Activated T-cell treated with anti-CD3 and anti-CD28 coated beads, Interleukin-2, amount 50 U/mL, for 4 hours (primary cell): Measurements from ENCODE around the gene MX1. TPM values are rescaled to one million over a fixed set of nuclear protein-coding genes. Genes with fewer than 3 reads are reported as not detected.

Experiments used
- ATAC-seq, 2 donors: fragments of 200-7000 bp; cut with Tn5 transposase; one replicate each; pipeline ENCODE4 v1.10.0; 2021
- DNase-seq: peaks from one replicate; pipeline ENCODE4 v3.0.0-alpha.2; 2020
- H3K27me3 Mint-ChIP-seq: one replicate; pipeline ENCODE4 v1.8.0; 2021; ENCODE audit warnings: low read depth, mixed read lengths
- H3K36me3 Mint-ChIP-seq: one replicate; pipeline ENCODE4 v1.8.0; 2022; ENCODE audit warnings: mixed read lengths; ENCODE audit not compliant: insufficient read depth
- H3K4me1 Mint-ChIP-seq: one replicate; pipeline ENCODE4 v1.8.0; 2021; ENCODE audit warnings: low read depth, mixed read lengths
- H3K4me3 Mint-ChIP-seq: one replicate; pipeline ENCODE4 v1.8.0; 2021; ENCODE audit warnings: mild to moderate bottlenecking, moderate library complexity, mixed read lengths
- H3K9me3 Mint-ChIP-seq: one replicate; pipeline ENCODE4 v1.8.0; 2021; ENCODE audit warnings: mixed read lengths
- total RNA-seq, 3 donors: library from RNA; stranded (reverse); gene quantifications; one replicate each; pipeline ENCODE4 v1.2.1, GENCODE V29; 2021

Gene MX1
- total RNA-seq, 3 donors from 2014 or later, result 13.8 to 33.8 (median 22.7) TPM

DNA sequence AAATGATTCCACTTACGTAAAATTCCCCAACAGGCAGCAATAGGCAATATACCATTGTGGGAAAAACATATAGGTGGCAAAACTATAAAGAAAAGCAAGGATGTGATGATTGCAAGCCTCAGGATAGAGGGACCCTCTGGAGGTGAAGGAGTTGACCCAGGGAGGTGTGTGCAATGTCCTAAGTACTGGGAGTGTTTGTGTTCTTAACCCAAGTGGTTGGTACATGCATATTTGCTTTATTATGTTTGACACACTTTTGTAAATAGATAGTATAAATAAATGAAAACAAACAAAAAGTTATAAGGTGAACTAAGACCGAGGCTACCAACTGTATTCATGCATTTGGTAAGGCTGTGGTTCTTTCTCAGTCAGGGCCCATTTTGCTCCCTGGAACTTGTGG is 7.5 kb downstream of the MX1 start:
- no peak for DNase-seq
- no peaks in the 10 kb centered on the region for H3K27me3 Mint-ChIP-seq
- H3K4me3 Mint-ChIP-seq, result no peak overlapping the region
- peaks cover 8% of the 10 kb centered on the region for H3K9me3 Mint-ChIP-seq
- no peak for ATAC-seq
- H3K4me1 Mint-ChIP-seq, result peaks cover 28% of the 10 kb centered on the region
- peaks cover 72% of the 10 kb centered on the region for H3K36me3 Mint-ChIP-seq

DNA sequence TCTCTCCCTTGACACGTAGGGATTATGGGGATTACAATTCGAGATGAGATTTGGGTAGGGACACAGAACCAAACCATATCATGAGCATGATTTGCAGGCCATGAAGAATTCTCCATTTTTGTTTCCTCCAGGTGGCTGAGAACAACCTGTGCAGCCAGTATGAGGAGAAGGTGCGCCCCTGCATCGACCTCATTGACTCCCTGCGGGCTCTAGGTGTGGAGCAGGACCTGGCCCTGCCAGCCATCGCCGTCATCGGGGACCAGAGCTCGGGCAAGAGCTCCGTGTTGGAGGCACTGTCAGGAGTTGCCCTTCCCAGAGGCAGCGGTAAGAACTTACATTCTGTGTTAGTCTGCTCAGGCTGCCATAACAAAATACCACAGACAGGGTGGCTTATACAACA is 9.7 kb downstream of the MX1 start:
- Mint-ChIP-seq H3K27me3 (no peaks in the 10 kb centered on the region), H3K36me3 (peaks cover 70% of the 10 kb centered on the region), H3K9me3 (peaks cover 8% of the 10 kb centered on the region), H3K4me3 (no peak overlapping the region), H3K4me1 (peaks cover 18% of the 10 kb centered on the region)
- ATAC-seq (no peak), DNase-seq (no peak)

DNA sequence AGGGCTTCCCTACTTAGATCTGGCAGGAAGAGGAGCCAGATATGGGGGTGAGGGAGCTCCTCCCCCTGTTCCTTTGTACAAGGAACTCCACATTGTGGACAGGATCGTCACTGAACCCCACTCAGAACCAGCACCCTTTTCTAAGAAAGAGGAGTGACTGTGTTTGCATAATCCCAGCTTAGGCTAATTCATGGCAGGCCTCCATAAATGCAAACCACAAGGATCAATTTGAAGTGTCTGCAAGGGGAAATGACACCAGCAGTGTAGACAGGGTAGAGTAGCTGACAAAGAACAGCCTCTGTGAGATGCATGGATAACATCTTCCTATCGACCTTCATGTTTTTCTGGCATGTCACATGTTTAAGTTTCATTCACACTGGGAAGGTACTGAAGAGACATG is 11.7 kb downstream of the MX1 start:
- Mint-ChIP-seq H3K4me3 (no peak overlapping the region), H3K36me3 (peaks cover 71% of the 10 kb centered on the region), H3K27me3 (no peaks in the 10 kb centered on the region), H3K9me3 (peaks cover 8% of the 10 kb centered on the region), H3K4me1 (peaks cover 14% of the 10 kb centered on the region)
- DNase-seq, result no peak
- no peak for ATAC-seq

DNA sequence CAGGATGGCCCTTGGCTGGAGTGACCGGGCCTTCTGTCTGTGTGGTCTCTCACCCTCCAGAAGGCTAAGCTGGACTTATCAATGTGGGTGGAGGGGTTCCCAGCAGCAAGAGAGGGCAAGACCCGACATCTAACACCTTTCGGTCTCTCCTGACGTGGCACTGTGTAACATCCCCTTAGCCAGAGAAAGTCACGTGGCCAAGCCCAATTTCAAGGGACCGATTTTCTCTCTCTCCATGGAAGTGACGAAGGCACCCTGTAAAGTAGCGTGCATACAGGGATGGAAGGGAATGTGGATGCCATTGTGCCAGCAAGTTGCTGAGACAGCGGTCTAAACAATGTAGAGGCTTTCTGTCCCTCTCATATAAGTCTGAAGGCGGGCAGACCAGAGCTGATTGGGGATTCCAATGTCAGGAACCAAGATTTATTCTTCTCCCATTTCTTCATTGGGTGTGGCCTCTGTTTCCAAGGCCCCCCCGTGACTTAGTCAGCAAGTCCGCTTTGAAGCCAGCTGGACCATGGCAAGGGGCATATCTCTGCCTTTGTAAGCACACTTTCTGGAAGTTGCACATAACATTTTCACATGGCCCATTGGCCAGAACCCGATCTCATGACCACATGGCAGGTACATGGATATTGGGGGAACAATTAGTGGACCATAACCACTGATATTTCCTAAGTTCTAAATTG is 12.5 kb downstream of the MX1 start:
- no peak for ATAC-seq
- no peaks in the 10 kb centered on the region for H3K27me3 Mint-ChIP-seq
- peaks cover 72% of the 10 kb centered on the region for H3K36me3 Mint-ChIP-seq
- peaks cover 8% of the 10 kb centered on the region for H3K9me3 Mint-ChIP-seq
- H3K4me1 Mint-ChIP-seq, result peaks cover 7% of the 10 kb centered on the region
- no peak overlapping the region for H3K4me3 Mint-ChIP-seq
- DNase-seq, result no peak

DNA sequence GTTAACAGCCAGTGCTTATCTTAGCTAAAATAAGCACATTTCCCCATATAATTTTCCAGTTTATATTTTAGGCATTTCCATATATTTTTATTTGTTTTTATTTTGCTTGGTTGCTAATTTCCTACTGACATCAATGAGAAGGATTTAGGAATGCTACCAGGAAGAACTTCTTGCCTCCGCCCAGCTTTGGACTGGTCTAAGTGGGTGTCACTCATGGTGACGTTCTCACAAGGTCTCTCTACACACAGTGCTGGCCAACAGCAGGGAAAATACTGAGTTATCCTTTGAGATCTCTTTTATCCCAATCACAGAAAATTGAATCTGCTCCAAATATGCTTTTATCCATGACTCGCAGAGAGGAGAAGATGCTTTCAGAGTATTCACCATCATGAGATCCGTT is 13.2 kb downstream of the MX1 start:
- peaks cover 7% of the 10 kb centered on the region for H3K4me1 Mint-ChIP-seq
- no peak overlapping the region for H3K4me3 Mint-ChIP-seq
- DNase-seq (no peak), ATAC-seq (no peak)
- H3K36me3 Mint-ChIP-seq, result peaks cover 68% of the 10 kb centered on the region
- H3K27me3 Mint-ChIP-seq, result no peaks in the 10 kb centered on the region
- peaks cover 8% of the 10 kb centered on the region for H3K9me3 Mint-ChIP-seq

DNA sequence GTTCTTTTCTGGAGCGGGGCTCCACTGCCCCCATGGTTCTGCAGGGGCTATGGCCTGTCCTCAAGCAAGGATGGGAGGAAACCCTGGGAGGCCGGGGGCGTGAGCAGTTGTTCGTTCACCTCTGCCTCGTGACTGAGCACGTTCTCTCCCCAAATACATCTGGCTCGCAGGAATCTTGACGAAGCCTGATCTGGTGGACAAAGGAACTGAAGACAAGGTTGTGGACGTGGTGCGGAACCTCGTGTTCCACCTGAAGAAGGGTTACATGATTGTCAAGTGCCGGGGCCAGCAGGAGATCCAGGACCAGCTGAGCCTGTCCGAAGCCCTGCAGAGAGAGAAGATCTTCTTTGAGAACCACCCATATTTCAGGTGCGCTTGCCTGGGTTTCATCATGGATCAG is 15.5 kb downstream of the MX1 start:
- no peak for DNase-seq
- Mint-ChIP-seq H3K36me3 (peaks cover 60% of the 10 kb centered on the region), H3K4me3 (no peak overlapping the region), H3K27me3 (no peaks in the 10 kb centered on the region), H3K4me1 (no peaks in the 10 kb centered on the region), H3K9me3 (no peaks in the 10 kb centered on the region)
- no peak for ATAC-seq

DNA sequence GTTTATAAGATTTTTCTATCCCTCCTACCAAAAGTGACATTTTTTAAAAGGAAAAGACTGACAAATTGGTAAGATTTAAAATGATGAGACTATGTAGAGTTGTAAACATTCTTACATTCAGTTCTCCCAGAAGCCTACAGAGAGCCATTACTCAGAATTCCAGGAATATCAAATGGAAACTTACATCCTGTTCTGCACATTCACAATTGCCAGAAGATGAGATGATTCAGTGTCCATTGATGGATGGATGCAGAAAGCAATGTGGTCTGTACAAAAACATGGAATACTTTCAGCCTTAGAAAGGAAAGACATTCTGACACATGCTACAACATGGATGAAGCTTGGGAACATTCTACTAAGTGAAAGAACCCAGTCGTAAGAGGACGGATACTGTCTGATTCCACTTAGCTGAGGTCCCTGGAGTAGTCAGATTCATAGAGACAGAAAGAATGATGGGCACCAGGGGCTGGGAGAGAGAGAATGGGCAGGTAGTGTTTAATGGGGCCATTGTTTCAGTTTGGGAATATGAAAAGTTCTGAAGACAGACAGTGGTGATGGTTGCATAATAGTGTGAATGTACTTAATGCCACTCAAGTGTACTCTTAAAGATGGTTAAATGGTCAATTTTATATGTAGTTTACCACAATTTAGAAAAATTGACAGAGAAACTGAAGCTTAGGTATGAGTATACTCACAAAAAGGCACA is 16.6 kb downstream of the MX1 start:
- ATAC-seq (no peak), DNase-seq (no peak)
- Mint-ChIP-seq H3K36me3 (peaks cover 61% of the 10 kb centered on the region), H3K4me3 (no peak overlapping the region), H3K27me3 (no peaks in the 10 kb centered on the region), H3K4me1 (no peaks in the 10 kb centered on the region), H3K9me3 (no peaks in the 10 kb centered on the region)

DNA sequence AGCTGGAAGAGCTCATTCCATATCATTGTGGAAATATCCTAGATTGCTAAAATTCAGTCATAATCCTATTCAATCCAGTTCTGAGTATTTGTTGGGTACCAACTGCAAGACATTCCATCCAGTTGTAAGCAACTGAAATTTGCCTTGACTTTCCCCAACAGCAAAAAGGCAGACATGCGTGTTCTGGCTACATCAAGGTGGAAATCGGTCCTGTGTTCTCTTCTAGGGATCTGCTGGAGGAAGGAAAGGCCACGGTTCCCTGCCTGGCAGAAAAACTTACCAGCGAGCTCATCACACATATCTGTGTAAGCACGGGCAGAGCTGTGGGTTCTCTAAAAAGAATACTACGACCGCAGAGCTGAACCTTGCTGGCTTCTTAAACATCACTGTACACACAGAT is 17.5 kb downstream of the MX1 start:
- Mint-ChIP-seq H3K36me3 (peaks cover 52% of the 10 kb centered on the region), H3K27me3 (no peaks in the 10 kb centered on the region), H3K9me3 (no peaks in the 10 kb centered on the region), H3K4me3 (no peak overlapping the region), H3K4me1 (no peaks in the 10 kb centered on the region)
- DNase-seq (no peak), ATAC-seq (no peak)

DNA sequence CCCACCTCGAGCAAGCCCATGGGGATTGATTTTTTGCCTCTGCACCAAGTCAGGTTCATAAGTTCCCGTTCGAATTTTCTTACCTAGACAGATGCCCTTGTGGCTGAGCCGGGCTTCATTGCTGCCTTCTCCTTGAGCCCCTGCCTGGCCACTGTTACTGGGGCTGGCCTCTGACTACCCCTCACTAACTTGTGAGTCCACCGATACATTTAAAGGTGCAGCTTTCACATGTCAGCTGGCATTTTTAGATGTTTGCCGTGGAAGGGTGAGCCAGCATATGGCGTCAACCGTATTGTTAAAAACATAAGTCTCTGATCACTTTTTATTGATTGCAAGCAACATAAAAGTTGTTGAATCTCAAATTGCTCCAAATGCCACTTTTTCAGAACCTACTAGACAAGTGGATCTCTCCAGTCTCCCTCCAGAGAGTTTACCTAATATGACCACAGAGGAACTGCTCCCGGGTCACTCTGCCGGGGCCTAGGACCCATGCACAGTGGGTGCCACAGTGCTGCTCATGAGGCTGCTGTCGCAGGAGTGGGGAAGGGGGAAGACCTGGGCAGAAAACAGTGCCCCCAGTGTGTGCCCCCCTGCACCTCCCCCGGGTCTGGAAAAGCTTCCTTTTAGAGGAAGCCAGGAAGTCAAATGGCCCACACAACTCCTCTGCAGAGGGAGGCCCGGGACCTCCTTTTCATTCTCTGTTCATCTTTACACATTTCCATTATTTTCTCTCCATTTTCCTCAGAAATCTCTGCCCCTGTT is 18.8 kb downstream of the MX1 start:
- Mint-ChIP-seq H3K36me3 (peaks cover 46% of the 10 kb centered on the region), H3K9me3 (no peaks in the 10 kb centered on the region), H3K4me1 (no peaks in the 10 kb centered on the region), H3K27me3 (no peaks in the 10 kb centered on the region), H3K4me3 (no peak overlapping the region)
- ATAC-seq, result no peak
- DNase-seq, result no peak

DNA sequence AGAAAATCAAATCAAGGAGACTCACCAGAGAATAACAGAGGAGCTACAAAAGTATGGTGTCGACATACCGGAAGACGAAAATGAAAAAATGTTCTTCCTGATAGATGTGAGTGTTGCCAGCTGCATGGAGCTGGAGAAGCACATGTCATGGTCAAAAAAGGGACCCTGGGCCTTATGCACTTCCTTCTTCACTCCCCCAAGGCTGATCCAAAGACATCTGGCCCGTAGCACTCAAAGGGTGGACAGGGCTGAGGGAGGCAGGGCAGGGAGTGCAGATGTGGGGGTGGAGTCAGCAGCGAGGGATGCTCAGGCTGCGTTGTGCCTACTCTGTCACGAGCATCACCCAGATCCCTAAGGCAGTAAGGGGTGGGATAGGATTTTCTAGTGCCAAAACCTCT is 19.4 kb downstream of the MX1 start:
- peaks cover 49% of the 10 kb centered on the region for H3K36me3 Mint-ChIP-seq

DNA sequence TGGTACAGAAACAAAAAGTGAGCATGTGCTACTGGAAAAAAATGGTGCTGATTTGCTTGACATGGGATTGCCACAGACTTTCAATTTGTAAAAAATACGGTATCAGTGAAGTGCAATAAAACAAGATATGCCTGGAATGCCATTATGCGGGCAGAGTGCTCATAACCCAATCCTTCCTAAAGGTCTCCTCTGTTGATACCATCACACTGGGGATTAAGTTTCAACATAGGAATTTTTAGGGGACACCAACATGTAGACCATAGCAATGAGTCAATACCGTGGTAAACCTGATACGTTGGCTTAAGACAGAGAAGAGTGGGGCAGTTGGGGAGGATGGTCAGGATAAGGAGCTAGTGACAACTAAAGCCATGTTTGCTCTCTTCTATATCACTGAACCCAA is 20.5 kb downstream of the MX1 start:
- no peak for DNase-seq
- H3K36me3 Mint-ChIP-seq, result peaks cover 50% of the 10 kb centered on the region
- ATAC-seq, result no peak

More for the DNA sequence above, 19.4 kb downstream of the MX1 start:
- Mint-ChIP-seq H3K9me3 (no peaks in the 10 kb centered on the region), H3K4me1 (no peaks in the 10 kb centered on the region), H3K4me3 (no peak overlapping the region), H3K27me3 (no peaks in the 10 kb centered on the region)
- DNase-seq (no peak), ATAC-seq (no peak)

DNA sequence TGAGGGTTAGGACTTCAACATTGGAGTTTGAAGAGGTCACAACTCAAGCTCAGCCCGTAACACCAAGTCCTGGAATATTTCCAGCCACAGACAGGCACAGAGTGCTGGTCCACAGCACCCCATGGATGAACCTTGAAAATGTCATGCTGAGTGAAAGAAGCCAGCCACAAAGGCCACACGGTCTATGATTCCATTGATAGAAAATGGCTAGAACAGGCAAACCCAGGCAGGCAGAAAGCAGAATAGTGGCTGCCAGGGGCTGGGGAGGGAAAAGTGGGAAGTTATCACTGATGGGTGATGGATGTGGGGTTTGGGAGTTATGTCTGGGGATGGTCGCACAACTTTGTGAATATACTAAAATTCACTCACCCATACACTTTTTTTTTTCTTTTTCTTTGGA is 21.3 kb downstream of the MX1 start:
- Mint-ChIP-seq H3K27me3 (no peaks in the 10 kb centered on the region), H3K4me1 (no peaks in the 10 kb centered on the region), H3K4me3 (no peak overlapping the region), H3K9me3 (no peaks in the 10 kb centered on the region), H3K36me3 (peaks cover 44% of the 10 kb centered on the region)
- ATAC-seq (no peak), DNase-seq (no peak)

More for the DNA sequence above, 20.5 kb downstream of the MX1 start:
- Mint-ChIP-seq H3K9me3 (no peaks in the 10 kb centered on the region), H3K4me1 (no peaks in the 10 kb centered on the region), H3K4me3 (no peak overlapping the region), H3K27me3 (no peaks in the 10 kb centered on the region)

DNA sequence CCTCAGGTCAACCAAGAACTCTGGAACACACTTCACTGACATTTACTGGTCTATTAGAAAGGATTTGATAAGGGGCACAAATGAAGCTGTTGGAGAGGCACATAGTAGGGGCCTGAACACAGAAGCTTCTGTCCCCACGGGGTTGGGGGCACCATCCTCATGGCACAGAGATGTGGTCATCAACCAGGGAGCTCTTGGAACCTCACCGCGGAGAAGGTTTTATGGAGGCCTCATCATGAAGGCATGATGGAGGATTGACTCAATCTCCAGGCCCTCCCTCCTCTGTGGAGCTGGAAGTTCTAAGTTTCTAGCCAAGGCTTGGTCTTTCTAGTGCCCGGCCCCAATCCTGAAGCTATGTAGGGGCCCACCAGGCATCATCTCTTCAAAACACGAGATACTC is 23.6 kb downstream of the MX1 start:
- H3K27me3 Mint-ChIP-seq, result no peaks in the 10 kb centered on the region
- H3K36me3 Mint-ChIP-seq, result peaks cover 41% of the 10 kb centered on the region
- H3K4me1 Mint-ChIP-seq, result no peaks in the 10 kb centered on the region
- H3K4me3 Mint-ChIP-seq, result no peak overlapping the region
- H3K9me3 Mint-ChIP-seq, result no peaks in the 10 kb centered on the region
- ATAC-seq (no peak), DNase-seq (no peak)

DNA sequence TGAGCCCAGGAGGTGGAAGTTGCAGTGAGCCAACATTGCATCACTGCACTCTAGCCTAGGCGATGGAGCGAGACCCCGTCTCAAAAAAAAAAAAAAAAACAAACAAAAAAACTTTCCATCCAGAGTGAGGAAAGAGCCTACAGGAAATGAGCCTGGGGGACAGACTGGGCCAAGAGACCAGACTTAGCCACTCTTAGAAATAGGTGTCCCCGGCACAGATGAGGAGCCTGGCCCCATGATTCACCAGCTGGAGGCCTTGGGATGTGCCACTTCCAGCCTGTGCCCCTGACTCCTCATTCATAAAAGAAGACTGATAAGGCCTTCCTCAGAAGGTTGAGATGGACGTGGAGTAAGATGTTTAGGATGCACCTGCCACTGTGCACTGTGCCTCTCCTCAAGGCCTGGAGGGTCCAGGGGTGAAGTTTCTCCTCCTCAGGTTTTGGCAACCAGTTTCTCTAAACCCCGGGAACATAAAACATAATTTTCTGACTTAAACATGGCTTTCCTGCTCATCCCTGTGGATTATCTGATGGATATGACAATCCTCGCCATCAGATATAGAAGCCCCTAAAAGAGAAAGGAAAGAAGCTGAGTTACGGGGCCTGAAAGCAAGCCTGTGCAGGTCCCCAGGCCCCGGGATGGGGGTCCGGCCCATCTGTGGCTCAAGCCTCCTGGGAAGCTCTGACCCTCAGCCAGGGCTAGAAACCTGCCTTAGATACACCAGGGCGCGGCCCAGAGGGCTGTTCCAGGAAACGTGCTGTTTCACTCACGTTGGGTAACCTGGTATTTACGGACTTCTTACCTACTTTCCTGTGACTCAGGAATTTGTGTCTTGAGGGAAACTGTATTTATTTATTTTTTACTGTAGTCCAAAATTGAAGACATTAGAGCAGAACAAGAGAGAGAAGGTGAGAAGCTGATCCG is 26.0 kb downstream of the MX1 start:
- Mint-ChIP-seq H3K4me1 (no peaks in the 10 kb centered on the region), H3K36me3 (peaks cover 29% of the 10 kb centered on the region), H3K9me3 (no peaks in the 10 kb centered on the region), H3K4me3 (no peak overlapping the region), H3K27me3 (no peaks in the 10 kb centered on the region)
- no peak for DNase-seq
- ATAC-seq, result no peak
